ENCODE results near the gene RAB40B.
"Not testable (repeated sequence)": the region's sequence is repeated elsewhere in the genome, so short reads cannot be mapped to it uniquely, and the experiment has no call there.

RAB40B gene

DNA sequence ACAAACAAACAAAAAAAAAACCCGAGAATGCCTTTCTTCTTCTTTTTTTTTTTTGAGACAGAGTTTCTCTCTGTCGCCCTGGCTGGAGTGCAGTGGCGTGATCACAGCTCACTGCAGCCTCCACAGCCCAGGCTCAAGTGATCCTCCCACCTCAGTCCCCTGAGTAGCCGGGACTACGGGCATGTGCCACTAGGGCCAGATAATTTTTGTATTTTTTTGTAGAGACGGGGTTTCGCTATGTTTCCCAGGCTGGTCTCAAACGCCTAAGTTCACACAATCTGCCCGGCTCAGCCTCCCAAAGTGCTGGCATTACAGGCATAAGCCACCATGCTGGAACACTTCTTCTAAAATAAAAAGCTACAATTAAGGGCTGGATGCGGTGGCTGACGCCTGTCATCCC, 33.3 kb downstream of the RAB40B start:
- DNase-seq = no peak

DNA sequence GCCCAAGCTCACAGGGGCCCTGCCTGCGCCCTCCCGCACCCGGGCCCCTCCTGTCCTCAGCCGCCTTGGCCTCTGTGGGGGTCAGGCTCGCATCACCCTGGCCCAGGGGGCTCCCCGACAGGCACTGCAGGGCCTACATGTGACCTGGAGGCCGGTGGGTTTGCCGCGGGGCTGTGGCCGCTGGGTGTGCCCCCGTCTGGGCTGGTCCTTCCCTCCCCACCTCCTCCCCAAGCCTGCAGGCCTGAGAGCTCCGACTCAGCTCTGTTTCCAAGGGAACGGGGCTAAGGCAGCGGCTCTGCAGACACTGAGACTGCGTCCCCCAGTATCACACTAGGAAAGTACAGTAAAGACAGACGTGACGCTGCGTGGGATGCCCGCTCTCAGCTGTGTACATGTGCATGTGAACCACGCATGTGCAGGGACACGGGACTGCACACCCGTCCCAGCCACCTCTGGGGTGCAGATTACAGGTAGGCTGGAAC, 33.8 kb downstream of the RAB40B start:
- DNase-seq = no peak

DNA sequence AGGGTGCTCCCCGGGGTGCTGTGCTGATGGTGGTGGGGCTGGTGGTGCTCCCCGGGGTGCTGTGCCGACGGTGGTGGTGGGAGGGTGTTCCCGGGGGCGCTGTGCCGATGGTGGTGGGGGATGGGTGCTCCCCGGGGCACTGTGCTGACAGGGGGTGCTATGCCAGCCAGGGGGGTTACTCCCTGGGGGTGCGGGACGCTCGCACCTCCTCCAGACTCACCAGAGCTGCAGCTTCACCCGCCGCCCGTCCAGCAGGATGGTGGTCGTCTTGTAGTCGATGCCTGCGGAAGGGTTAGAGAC, 34.3 kb downstream of the RAB40B start:
- DNase-seq = no peak

DNA sequence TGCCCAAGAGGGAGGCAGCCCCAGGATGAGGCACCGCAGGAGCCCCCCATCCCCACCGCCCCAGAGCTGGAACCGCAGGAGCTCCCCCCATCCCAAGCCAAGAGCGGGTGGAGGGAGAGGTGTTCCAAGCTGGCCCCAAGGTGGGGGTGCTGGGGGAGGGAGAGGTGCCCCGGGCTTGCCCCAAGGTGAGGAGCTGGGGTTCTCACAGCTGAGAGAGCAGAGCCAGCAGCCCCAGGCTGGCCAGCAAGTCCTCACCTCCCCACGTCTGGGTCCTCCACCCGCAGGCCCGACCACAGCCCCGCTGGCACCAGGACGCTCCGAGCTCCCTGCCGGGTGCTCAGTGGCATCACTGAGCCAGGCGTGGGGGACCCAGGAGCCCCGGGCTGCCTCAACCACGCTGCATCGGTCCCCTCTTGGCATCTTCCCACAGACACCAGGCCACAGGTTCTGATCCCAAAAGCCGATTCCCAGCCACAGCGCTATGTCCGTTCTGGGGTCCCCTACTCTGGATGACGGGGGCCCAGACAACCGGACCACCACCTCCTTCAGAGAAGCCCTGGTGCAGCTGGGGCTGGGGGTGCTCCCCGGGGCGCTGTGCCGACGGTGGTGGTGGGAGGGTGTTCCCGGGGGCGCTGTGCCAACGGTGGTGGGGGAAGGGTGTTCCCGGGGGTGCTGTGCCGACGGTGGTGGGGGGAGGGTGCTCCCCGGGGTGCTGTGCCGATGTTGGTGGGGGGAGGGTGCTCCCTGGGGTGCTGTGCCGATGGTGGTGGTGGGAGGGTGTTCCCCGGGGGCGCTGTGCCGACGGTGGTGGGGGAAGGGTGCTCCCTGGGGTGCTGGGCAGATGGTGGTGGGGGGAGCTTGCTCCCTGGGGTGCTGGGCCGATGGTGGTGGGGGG, 34.9 kb downstream of the RAB40B start:
- DNase-seq = no peak

DNA sequence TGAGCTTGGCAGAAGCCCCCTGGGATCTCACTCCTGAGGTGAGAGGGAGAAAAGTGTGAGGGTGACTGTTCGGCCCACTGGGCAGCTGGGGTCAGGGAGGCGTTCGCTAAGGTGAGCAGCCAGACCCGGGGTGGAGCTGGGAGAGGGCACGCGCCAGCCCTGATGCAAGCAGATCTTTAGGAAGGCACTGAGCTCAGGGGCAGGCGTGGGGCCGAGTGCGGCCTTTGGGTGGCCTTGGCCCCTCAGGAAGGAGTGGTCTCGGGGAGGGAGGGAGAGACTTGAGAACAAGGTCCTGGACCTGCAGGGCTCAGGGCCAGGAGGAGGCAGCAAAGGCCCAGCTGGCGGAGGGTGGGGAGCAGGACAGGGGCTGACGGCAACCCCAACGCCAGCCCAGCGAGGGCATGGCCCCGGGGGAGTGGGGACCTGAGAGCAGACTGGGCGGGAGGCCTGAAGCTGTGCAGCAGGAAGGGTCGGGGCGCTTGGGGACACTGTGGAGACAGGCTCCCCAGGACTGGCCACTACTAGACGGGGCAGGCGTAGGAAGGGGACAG, 35.7 kb downstream of the RAB40B start:
- DNase-seq = no peak

DNA sequence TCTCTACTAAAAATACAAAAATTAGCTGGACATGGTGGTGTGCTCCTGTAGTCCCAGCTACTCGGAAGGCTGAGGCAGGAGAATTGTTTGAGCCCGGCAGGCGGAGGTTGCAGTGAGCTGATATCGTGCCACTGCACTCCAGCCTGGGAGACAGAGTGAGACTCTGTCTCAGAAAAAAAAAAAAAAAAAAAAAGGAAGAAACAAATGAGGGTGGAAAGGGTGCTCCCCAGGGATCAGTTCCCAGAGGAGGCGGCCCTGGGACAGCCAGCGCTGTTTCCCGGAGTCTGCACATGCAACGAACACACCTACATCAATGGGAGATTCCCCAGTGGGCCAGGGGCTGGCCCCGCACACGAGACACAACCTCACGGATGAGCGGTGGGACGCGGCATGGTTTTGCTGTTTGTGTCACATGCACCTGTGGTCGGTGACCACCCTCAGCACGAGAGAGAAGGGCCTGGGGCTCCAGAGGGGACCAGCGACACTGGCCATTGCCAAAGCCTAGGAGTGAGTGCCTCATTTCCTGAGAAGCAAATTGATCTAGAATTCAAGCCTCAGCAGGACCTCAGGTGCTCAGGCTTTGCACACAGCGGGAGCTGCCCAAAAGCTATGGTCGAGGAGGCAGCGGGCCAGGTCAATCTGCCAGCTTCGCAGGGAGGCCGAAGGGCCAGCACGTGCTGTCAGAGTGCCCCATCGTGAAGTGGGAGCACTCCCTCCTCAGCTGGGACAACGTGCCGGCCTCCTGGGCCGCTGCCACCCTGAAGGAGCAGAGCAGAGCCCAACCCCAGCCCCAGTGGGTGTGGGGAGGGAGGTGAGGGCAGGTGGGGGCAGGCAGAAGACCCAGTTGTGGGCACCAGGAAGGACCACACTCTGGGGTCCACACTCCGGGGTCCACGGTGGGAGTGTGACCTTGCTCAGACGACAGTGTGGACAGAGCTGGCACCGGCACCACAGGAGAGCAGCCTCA, 36.5 kb downstream of the RAB40B start:
- no peak for DNase-seq

DNA sequence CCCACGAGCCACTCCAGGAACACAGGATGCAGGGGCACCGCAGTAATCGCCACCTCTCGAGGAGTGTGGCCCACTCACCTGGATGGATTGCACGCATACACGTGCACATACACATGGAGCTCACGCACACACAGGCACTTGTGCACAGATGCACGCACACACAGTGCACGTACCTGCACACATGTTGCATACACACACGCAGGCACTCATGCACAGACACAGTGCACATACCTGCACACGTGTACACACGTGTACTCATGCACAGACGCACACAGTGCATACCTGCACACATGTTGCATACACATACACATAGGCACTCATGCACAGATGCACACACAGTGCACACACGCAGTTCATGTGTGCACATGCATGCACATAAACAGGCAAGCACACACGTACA, 38.6 kb downstream of the RAB40B start:
- DNase-seq = no peak

DNA sequence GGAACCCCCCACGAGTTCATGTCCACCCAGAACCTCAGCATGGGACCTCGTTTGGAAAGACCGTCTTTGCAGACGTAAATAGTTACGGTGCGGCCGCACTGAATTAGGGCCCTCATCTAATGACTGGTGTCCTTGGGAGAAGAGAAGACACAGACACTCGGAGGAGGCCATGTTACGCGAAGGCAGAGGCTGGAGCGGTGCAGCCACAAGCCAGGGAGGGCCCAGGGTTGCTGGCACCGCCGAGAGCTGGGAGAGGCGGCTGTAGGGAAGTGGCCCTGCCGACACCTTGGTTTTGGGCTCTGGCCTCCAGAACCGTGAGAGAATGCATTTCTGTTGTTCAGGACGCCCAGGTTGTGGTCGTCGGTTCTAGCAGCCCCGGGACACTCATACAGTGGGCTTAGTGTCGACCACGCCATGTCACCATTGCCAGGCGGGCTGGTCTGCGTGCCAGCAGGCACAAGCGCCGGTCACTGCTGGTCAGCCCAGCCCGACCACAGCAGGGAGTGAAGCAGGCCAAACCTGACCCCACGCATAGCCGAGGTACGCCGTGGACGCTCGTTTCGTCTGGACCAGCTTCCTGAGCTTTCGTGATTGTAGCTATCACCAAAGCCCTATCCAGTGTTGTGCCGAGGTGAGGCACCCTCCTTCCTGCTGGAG, 39.6 kb downstream of the RAB40B start:
- DNase-seq = no peak

DNA sequence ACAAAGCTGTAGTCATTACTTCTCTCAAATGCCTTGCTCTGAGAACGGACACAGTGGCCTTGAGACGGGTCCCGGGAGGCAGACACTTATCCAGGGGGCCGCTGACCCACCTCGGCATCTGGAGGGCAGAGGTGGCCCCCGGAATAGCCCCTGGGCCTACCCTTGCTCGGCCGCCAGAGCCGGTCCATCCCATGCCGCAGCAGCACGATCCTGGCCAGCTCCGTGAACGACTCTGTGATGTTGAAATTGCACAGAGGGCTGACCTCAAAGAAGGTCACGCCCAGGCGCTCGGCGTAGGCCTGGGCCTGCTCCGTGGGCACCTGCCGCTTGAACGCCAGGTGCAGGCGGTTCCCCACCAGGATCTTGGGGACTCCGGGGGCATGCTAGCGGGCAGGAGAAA, 40.2 kb downstream of the RAB40B start:
- no peak for DNase-seq

DNA sequence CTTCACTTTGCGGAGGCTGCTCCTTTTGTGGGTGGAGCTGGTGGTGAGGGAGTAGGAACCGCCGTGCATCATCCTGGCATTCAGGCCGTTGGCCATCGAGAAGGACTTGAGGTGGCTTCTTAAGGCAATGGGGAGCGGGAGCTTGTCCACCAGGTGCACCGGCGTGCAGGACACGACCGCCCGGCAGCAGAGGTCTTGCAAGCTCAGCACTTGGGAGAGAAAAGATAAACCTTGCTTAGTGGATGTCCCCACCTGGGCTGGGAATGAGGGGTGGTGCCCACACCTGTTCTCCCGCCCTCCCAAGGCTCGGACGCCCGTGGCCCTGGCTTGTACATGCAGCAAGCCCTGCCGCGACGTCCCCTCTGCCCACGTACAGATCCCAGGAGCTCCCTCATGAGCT, 40.6 kb downstream of the RAB40B start:
- DNase-seq = no peak

DNA sequence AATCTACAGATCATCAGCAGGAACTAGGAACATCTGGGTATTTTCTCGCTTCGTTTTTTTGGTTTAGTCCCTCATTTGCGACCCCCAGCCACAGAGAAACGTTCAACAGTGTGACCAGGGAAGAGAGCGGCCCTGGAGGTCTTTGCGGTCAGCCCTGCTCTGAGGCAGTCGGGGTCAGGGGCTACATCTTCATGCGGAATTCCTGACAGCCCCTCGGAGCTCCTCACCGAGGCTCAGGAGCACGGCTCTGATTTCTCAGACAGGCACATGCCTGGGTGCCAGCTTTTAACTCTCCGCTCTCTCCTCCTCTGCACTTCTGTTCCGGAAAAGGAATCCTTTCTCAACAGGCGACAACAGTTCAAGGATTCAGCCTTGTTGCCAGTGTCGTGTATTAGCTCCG, 42.2 kb downstream of the RAB40B start:
- no peak for DNase-seq

DNA sequence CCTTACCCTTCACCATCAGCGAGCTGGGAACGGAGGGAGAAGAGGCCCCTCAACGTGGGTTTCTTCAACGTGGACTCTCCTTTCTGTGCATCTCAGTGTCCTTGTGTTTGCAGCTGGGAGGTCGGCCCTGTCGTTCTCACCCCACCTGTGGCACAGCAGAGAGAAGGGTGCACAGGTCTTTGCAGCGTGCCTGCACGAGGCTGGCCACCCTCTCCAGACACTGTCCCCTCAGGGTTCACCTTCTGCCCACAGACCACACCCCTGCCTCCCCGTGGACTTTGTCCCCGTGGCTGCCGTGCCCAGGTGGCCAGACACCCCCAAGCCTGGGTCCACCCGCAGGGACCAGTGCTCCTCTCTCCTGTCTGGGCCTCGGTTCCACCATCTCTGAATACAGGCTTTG, 43.0 kb downstream of the RAB40B start:
- DNase-seq = no peak

DNA sequence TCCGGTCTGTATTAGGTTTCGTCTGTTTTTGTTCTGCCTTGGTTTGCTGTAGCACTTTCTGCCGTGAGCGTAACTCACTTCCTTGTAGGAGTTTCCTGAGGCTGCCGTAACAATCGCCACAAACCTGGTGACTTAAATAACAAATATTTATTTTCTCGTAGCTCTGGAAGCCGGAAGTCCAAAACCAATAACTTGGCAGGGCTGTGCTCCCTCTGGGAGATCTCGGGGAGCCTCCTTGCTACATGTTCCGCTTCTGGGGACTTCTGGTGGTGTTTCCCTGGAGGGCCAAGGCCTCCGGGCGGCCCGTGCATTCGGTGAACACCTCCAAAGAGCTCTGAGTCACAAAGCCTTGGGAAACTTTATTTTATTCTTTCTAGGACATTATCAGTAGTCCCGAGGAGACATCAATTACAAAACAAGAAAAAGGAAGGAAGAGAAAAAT, 43.4 kb downstream of the RAB40B start:
- DNase-seq = no peak

DNA sequence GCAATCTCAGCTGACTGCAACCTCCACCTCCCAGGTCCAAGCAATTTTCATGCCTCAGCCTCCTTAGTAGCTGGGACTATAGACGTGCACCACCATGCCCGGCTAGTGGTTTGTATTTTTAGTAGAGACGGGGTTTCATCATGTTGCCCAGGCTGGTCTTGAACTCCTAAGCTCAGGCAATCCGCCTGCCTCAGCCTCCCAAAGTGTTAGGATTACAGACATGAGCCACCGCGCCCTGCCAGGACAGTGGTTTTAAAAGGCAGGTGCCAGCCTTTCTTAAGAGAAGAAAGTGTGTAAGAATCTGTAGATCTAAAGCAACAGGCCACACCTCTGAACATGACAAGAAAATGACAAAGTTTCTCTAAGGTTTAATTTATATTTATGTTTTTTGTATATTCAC, 43.9 kb downstream of the RAB40B start:
- DNase-seq = not testable (repeated sequence)

DNA sequence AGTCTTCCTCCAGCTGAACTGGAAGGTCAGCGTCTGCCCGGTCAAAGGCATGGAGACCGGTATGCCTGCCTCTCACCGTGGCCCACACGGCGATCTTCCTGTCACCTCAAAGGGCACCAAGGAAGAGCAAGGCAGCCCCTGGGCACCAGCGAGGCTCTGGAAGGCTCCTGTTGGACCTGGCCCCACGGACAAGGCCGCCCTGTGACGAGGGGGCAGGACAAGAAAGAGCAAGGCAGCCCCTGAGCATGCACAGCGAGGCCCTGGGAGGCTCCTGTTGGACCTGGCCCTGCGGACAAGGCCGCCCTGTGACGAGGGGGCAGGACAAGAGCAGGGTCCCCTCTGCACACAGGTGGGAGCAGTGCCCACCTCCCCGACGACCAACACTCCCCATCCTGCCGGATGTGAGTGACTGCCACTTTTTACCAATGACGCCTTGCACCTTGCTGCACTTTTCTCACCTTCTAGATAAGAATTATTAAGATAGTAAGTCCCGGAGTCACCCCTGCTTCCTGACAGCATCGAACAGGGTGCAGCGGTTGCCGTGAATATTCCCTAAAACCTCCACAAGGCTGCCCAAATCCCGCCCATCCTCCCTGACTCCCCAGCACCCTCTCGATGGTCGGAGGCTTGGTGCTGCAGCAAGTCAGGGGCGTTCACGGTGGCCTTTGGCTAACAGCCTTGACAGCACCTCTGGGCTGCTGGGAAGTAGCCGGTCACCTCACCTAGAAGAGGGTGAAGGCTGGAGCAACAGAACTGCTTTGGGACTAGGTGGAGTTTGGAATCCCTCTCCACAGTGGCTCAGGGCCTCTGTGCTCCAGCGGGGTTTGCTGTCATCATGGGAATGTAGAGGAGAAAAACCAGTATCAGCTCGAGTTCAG, 44.6 kb downstream of the RAB40B start:
- DNase-seq = no peak

DNA sequence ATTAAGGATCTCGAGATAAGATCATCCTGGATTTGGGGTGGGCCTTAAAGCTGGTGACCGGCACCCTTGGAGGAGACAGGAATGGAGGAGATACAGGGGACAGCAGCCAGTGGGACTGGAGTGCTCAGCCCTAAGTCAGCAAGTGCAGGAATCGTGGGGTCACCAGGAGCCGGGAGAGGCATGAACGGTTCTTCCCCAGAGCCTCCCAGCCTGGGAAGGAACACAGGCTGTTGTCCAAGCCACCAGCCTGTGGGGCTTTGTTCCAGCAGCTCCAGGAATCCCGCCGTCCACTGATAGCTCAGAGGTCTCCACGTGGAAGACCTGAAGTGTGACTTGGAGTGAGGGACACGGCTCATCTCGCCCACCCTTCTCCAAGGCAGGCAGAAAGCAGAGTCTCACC, 47.8 kb downstream of the RAB40B start:
- no peak for DNase-seq

DNA sequence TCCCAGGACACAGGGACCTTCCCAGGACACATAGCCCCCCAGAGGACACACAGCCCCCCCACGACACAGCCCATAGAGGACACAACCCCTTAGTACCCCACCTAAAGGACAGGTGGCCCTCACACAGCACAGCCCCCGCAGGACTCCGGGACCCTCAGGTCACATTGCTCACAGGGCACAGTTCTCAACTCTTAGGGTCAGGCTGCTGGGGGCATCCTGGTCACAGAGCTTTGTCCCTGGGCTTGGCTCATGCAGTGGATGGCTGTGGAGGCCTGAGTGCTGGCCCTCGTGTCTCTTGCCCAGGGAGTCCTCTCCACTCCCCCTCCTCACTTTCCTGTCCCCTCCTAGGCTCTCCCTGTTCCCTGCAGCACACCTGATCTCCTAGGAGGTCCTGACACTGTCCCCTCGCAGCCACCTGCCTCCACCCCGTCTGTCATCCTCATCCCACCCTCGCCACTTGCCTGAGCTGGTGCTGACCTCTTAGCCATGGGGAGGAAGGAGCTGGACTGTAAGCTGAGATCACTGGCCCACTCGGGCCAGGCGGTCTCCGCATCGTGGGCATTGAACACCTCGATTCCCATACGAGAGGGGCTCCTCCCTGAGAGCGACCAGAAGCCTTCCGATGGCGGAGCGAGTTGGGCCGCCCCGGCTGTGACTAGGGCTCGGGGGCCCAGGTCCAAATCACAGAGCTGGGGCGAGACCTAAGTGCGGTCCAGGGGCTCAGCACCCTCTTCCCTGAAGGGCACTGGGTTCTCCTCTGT, 48.8 kb downstream of the RAB40B start:
- DNase-seq = no peak

DNA sequence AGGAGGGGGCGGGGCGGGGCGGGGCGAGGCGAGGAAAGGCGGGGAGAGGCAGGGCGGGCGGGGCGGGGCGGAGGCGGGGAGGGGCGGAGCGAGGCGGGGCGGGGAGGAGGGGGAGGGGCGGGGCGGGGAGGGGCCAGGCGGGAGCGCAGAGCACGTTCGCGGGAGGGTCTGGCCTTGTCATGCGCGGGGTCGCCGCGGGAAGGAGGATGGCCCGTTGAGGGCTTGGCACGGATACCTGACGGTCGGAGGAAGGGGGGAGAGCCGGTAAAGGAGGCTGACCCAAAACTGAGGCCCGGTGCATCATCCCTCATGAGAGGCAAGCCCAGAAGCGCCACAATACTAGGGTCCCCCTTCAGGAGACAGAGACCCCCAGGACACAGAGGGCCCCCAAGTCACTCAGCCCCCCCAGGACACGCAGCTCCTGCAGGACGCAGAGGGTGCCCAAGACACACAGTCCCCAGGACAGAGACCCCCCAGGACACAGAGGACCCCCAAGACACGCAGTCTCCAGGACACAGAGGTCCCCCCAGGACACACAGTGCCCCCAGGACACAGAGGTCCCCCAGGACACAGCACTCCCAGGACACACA, 49.7 kb downstream of the RAB40B start:
- no peak for DNase-seq

DNA sequence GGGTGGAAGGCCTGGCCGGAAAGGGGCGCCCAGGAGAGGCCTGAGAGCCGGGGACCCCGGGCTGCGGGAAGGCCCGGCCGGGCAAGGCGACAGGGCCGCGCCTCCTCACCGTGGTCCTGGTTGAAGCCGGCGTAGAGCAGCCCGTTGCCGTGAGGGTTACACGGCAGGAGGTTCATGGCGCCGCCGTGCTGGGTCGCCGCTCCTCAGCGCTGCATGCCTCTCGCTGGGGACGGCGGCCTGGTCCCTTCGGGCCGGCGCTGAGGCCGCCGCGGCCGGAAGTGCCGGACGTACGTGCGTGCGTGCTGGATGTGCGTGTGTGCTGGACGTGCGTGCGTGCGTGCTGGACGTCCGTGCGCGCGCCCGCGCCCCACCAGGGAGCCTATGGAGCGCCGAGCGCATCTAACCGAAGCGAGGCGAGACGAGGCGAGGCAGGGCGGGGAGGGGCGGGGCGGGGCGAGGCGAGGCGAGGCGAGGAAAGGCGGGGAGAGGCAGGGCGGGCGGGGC, 50.3 kb downstream of the RAB40B start, which contains the start of gene WDR45B:
Gene WDR45B (minus strand): TSS at position 280 of the 504 bp plus-strand sequence. CDS start 104 bp downstream, at position 176.
- DNase-seq = peak; percentile 85

DNA sequence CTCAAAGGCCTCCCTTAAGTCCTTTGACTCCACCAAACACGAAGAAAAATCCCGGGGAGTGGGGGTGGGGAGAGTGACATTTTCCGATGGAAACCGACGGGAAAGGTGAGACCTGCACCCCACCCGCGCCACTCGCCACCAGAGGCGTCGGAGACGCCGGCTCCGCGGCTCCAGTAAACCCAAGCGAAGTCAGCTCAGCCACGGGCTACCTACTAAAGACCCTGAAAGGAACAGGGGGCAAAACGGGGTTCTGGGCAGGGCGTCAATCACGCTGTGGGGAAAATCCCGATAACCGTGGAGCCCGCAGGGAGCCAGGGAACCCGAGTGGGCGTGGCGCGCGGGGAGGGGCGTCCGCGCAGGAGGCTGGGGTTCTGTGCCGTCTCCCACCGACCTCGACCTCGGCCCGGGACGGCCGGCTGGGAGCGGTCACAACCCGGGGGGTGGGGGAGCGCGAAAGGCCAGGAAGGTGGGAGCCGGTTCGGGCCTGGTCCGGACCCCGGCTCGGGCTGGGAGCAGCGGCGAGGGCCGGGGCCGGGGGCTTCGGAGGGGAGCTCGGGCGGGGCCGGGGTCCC, 50.8 kb downstream of the RAB40B start:
- DNase-seq = no peak
